Measurements from ENCODE around the gene EXOC6.

The EXOC6 gene

GRCh38 chr10:93081834-93082233 lies 233.5 kb downstream of the EXOC6 start:
- H3K36me3 ChIP-seq (ENCODE audit: control insufficient read depth in 5 of 5, insufficient read depth in 5 of 5, low read length in 5 of 5), result no peaks in the 10 kb centered on the region
- no peak overlapping the region for H3K4me3 ChIP-seq (ENCODE audit: low read depth in 1 of 5, low read length in 5 of 5)
- H3K9me3 ChIP-seq (ENCODE audit: control insufficient read depth in 5 of 5, low read length in 5 of 5), result no peaks in the 10 kb centered on the region
- H3K9ac ChIP-seq (ENCODE audit: low read length in 5 of 5), result no peak overlapping the region
- peaks cover 0 to 17% (median 6%) of the 10 kb centered on the region in 5 donors for H3K27me3 ChIP-seq (ENCODE audit: control insufficient read depth in 5 of 5, insufficient read depth in 4 of 5, low read length in 5 of 5)
- H3K27ac ChIP-seq (ENCODE audit: low read depth, low read length), result no peak overlapping the region
- H3K4me1 ChIP-seq (ENCODE audit: control insufficient read depth in 5 of 5, insufficient read depth in 5 of 5, low read length in 5 of 5), result peaks cover 0 to 18% (median 8%) of the 10 kb centered on the region in 5 donors

- no peaks in the 10 kb centered on the region for H3K9me3 ChIP-seq (ENCODE audit: control insufficient read depth in 5 of 5, low read length in 5 of 5)
- H3K27ac ChIP-seq (ENCODE audit: low read depth, low read length), result no peak overlapping the region
- H3K36me3 ChIP-seq (ENCODE audit: control insufficient read depth in 5 of 5, insufficient read depth in 5 of 5, low read length in 5 of 5), result no peaks in the 10 kb centered on the region
- peaks cover 0 to 17% (median 4%) of the 10 kb centered on the region in 5 donors for H3K27me3 ChIP-seq (ENCODE audit: control insufficient read depth in 5 of 5, insufficient read depth in 4 of 5, low read length in 5 of 5)
- H3K4me3 ChIP-seq (ENCODE audit: low read depth in 1 of 5, low read length in 5 of 5), result no peak overlapping the region
- H3K9ac ChIP-seq (ENCODE audit: low read length in 5 of 5), result no peak overlapping the region
- H3K4me1 ChIP-seq (ENCODE audit: control insufficient read depth in 5 of 5, insufficient read depth in 5 of 5, low read length in 5 of 5), result peaks cover 0 to 14% (median 8%) of the 10 kb centered on the region in 5 donors
Observed at GRCh38 chr10:93083743-93084539, 235.6 kb downstream of the EXOC6 start.

GRCh38 chr10:93085272-93085859 lies 237.0 kb downstream of the EXOC6 start:
- H3K4me3 ChIP-seq (ENCODE audit: low read depth in 1 of 5, low read length in 5 of 5), result no peak overlapping the region
- H3K9me3 ChIP-seq (ENCODE audit: control insufficient read depth in 5 of 5, low read length in 5 of 5), result no peaks in the 10 kb centered on the region
- H3K27me3 ChIP-seq (ENCODE audit: control insufficient read depth in 5 of 5, insufficient read depth in 4 of 5, low read length in 5 of 5), result peaks cover 0 to 11% (median 4%) of the 10 kb centered on the region in 5 donors
- no peak overlapping the region for H3K9ac ChIP-seq (ENCODE audit: low read length in 5 of 5)
- H3K36me3 ChIP-seq (ENCODE audit: control insufficient read depth in 5 of 5, insufficient read depth in 5 of 5, low read length in 5 of 5), result no peaks in the 10 kb centered on the region
- H3K4me1 ChIP-seq (ENCODE audit: control insufficient read depth in 5 of 5, insufficient read depth in 5 of 5, low read length in 5 of 5), result peaks cover 0 to 2% (median 0%) of the 10 kb centered on the region in 5 donors
- H3K27ac ChIP-seq (ENCODE audit: low read depth, low read length), result no peak overlapping the region

GRCh38 chr10:93086289-93086688 lies 238.0 kb downstream of the EXOC6 start:
- Histone ChIP-seq H3K27ac (ENCODE audit: low read depth, low read length) (no peak overlapping the region), H3K4me3 (ENCODE audit: low read depth in 1 of 5, low read length in 5 of 5) (no peak overlapping the region), H3K27me3 (ENCODE audit: control insufficient read depth in 5 of 5, insufficient read depth in 4 of 5, low read length in 5 of 5) (peaks cover 0 to 4% (median 0%) of the 10 kb centered on the region in 5 donors), H3K36me3 (ENCODE audit: control insufficient read depth in 5 of 5, insufficient read depth in 5 of 5, low read length in 5 of 5) (no peaks in the 10 kb centered on the region), H3K4me1 (ENCODE audit: control insufficient read depth in 5 of 5, insufficient read depth in 5 of 5, low read length in 5 of 5) (no peaks in the 10 kb centered on the region), H3K9me3 (ENCODE audit: control insufficient read depth in 5 of 5, low read length in 5 of 5) (no peaks in the 10 kb centered on the region), H3K9ac (ENCODE audit: low read length in 5 of 5) (no peak overlapping the region)

- Histone ChIP-seq H3K4me1 (ENCODE audit: control insufficient read depth in 5 of 5, insufficient read depth in 5 of 5, low read length in 5 of 5) (no peaks in the 10 kb centered on the region), H3K4me3 (ENCODE audit: low read depth in 1 of 5, low read length in 5 of 5) (no peak overlapping the region), H3K9me3 (ENCODE audit: control insufficient read depth in 5 of 5, low read length in 5 of 5) (no peaks in the 10 kb centered on the region), H3K9ac (ENCODE audit: low read length in 5 of 5) (no peak overlapping the region), H3K36me3 (ENCODE audit: control insufficient read depth in 5 of 5, insufficient read depth in 5 of 5, low read length in 5 of 5) (no peaks in the 10 kb centered on the region), H3K27ac (ENCODE audit: low read depth, low read length) (no peak overlapping the region), H3K27me3 (ENCODE audit: control insufficient read depth in 5 of 5, insufficient read depth in 4 of 5, low read length in 5 of 5) (no peaks in the 10 kb centered on the region)
Observed at GRCh38 chr10:93087846-93088245, 239.5 kb downstream of the EXOC6 start.

- no peaks in the 10 kb centered on the region for H3K27me3 ChIP-seq (ENCODE audit: control insufficient read depth in 5 of 5, insufficient read depth in 4 of 5, low read length in 5 of 5)
- no peaks in the 10 kb centered on the region for H3K4me1 ChIP-seq (ENCODE audit: control insufficient read depth in 5 of 5, insufficient read depth in 5 of 5, low read length in 5 of 5)
- H3K9me3 ChIP-seq (ENCODE audit: control insufficient read depth in 5 of 5, low read length in 5 of 5), result no peaks in the 10 kb centered on the region
- H3K4me3 ChIP-seq (ENCODE audit: low read depth in 1 of 5, low read length in 5 of 5), result no peak overlapping the region
- no peak overlapping the region for H3K9ac ChIP-seq (ENCODE audit: low read length in 5 of 5)
- no peaks in the 10 kb centered on the region for H3K36me3 ChIP-seq (ENCODE audit: control insufficient read depth in 5 of 5, insufficient read depth in 5 of 5, low read length in 5 of 5)
- H3K27ac ChIP-seq (ENCODE audit: low read depth, low read length), result no peak overlapping the region
Observed at GRCh38 chr10:93088466-93088865, 240.1 kb downstream of the EXOC6 start.

- Histone ChIP-seq H3K4me1 (ENCODE audit: control insufficient read depth in 5 of 5, insufficient read depth in 5 of 5, low read length in 5 of 5) (no peaks in the 10 kb centered on the region), H3K27ac (ENCODE audit: low read depth, low read length) (no peak overlapping the region), H3K9ac (ENCODE audit: low read length in 5 of 5) (no peak overlapping the region), H3K36me3 (ENCODE audit: control insufficient read depth in 5 of 5, insufficient read depth in 5 of 5, low read length in 5 of 5) (no peaks in the 10 kb centered on the region), H3K9me3 (ENCODE audit: control insufficient read depth in 5 of 5, low read length in 5 of 5) (no peaks in the 10 kb centered on the region), H3K27me3 (ENCODE audit: control insufficient read depth in 5 of 5, insufficient read depth in 4 of 5, low read length in 5 of 5) (no peaks in the 10 kb centered on the region), H3K4me3 (ENCODE audit: low read depth in 1 of 5, low read length in 5 of 5) (no peak overlapping the region)
Observed at GRCh38 chr10:93090619-93091018, 242.3 kb downstream of the EXOC6 start.

- Histone ChIP-seq H3K4me3 (ENCODE audit: low read depth in 1 of 5, low read length in 5 of 5) (no peak overlapping the region), H3K4me1 (ENCODE audit: control insufficient read depth in 5 of 5, insufficient read depth in 5 of 5, low read length in 5 of 5) (no peaks in the 10 kb centered on the region), H3K9me3 (ENCODE audit: control insufficient read depth in 5 of 5, low read length in 5 of 5) (no peaks in the 10 kb centered on the region), H3K9ac (ENCODE audit: low read length in 5 of 5) (no peak overlapping the region), H3K36me3 (ENCODE audit: control insufficient read depth in 5 of 5, insufficient read depth in 5 of 5, low read length in 5 of 5) (no peaks in the 10 kb centered on the region), H3K27me3 (ENCODE audit: control insufficient read depth in 5 of 5, insufficient read depth in 4 of 5, low read length in 5 of 5) (no peaks in the 10 kb centered on the region), H3K27ac (ENCODE audit: low read depth, low read length) (no peak overlapping the region)
Observed at GRCh38 chr10:93091960-93092359, 243.6 kb downstream of the EXOC6 start.

GRCh38 chr10:93095225-93095624 lies 246.9 kb downstream of the EXOC6 start:
- Histone ChIP-seq H3K36me3 (ENCODE audit: control insufficient read depth in 5 of 5, insufficient read depth in 5 of 5, low read length in 5 of 5) (no peaks in the 10 kb centered on the region), H3K4me1 (ENCODE audit: control insufficient read depth in 5 of 5, insufficient read depth in 5 of 5, low read length in 5 of 5) (no peaks in the 10 kb centered on the region), H3K9me3 (ENCODE audit: control insufficient read depth in 5 of 5, low read length in 5 of 5) (no peaks in the 10 kb centered on the region), H3K4me3 (ENCODE audit: low read depth in 1 of 5, low read length in 5 of 5) (no peak overlapping the region), H3K27me3 (ENCODE audit: control insufficient read depth in 5 of 5, insufficient read depth in 4 of 5, low read length in 5 of 5) (no peaks in the 10 kb centered on the region), H3K9ac (ENCODE audit: low read length in 5 of 5) (no peak overlapping the region), H3K27ac (ENCODE audit: low read depth, low read length) (no peak overlapping the region)

- H3K27ac ChIP-seq (ENCODE audit: low read depth, low read length), result no peak overlapping the region
- H3K4me3 ChIP-seq (ENCODE audit: low read depth in 1 of 5, low read length in 5 of 5), result no peak overlapping the region
- H3K9ac ChIP-seq (ENCODE audit: low read length in 5 of 5), result no peak overlapping the region
- H3K27me3 ChIP-seq (ENCODE audit: control insufficient read depth in 5 of 5, insufficient read depth in 4 of 5, low read length in 5 of 5), result no peaks in the 10 kb centered on the region
- no peaks in the 10 kb centered on the region for H3K4me1 ChIP-seq (ENCODE audit: control insufficient read depth in 5 of 5, insufficient read depth in 5 of 5, low read length in 5 of 5)
- no peaks in the 10 kb centered on the region for H3K9me3 ChIP-seq (ENCODE audit: control insufficient read depth in 5 of 5, low read length in 5 of 5)
- no peaks in the 10 kb centered on the region for H3K36me3 ChIP-seq (ENCODE audit: control insufficient read depth in 5 of 5, insufficient read depth in 5 of 5, low read length in 5 of 5)
Observed at GRCh38 chr10:93096901-93097300, 248.6 kb downstream of the EXOC6 start.
